ENCODE data around the gene ARHGAP10. TPM values are rescaled to one million over a fixed set of nuclear protein-coding genes. Genes with fewer than 3 reads are reported as not detected.

The ARHGAP10 gene
- total and polyA plus RNA-seq, 10 of the 15 experiments (the other 5 are each of a cell fraction or from before 2014, with no cell fraction given), result 1.3 to 25.8 (median 17.2) TPM

GRCh38 chr4:147778942-147779341 is 47.1 kb downstream of the ARHGAP10 start (continued):
- no peak for TF ChIP-seq NR2C2 (IDR thresholded peaks at IDR 0.05; ENCODE audit: borderline replicate concordance, control insufficient read depth, insufficient read length, low read depth)
- peak; percentile 84; the same call in 1 of the 2 replicates for TF ChIP-seq PAX5 (IDR thresholded peaks at IDR 0.05; ENCODE audit: borderline replicate concordance, low read depth, low read length)
- no peak for TF ChIP-seq PML (IDR thresholded peaks at IDR 0.05; ENCODE audit: low read length)
- no peak for TF ChIP-seq ZNF274 (IDR thresholded peaks at IDR 0.05; ENCODE audit: insufficient read depth, insufficient read length)
- no peak for TF ChIP-seq CTCF (IDR thresholded peaks at IDR 0.05 in 2 of 3, conservative IDR thresholded peaks at IDR 0.05 in 1 of 3; ENCODE audit: control insufficient read depth in 2 of 3, extremely low read depth in 1 of 3, insufficient read depth in 1 of 3, low read depth in 3 of 3, low read length in 3 of 3)
- TF ChIP-seq SREBF2 (IDR thresholded peaks at IDR 0.05; ENCODE audit: low read length), result no peak
- TF ChIP-seq MTA2 (IDR thresholded peaks at IDR 0.05; ENCODE audit: low read depth), result 0 out of 2 replicates have a peak, but pooled peaks have one; percentile 51
- peak; percentile 63 to 72; a peak in 2 of 4 replicates for TF ChIP-seq EP300 (IDR thresholded peaks at IDR 0.05; ENCODE audit: borderline replicate concordance in 1 of 2, control insufficient read depth in 1 of 2, low read depth in 2 of 2, low read length in 2 of 2)
- TF ChIP-seq ZBTB40 (IDR thresholded peaks at IDR 0.05; ENCODE audit: borderline replicate concordance), result no peak
- TF ChIP-seq MXI1 (IDR thresholded peaks at IDR 0.05; ENCODE audit: low read depth, low read length), result peak; percentile 21; the same call in 1 of the 2 replicates
- no peak for TF ChIP-seq SPI1 (IDR thresholded peaks at IDR 0.05; ENCODE audit: borderline replicate concordance, insufficient read depth, low read depth, low read length)
- TF ChIP-seq HCFC1 (IDR thresholded peaks at IDR 0.05; ENCODE audit: low read length), result no peak
- no peak for TF ChIP-seq RELA (IDR thresholded peaks at IDR 0.05; ENCODE audit: borderline replicate concordance, partially characterized antibody)
- no peak for TF ChIP-seq SIX5 (IDR thresholded peaks at IDR 0.05; ENCODE audit: low read depth, low read length, severe bottlenecking)
- TF ChIP-seq CHD1 (IDR thresholded peaks at IDR 0.05; ENCODE audit: low read depth, low read length), result no peak

Measured in GM12878 (cell line).